ENCODE data around the gene FHL3. TPM values are rescaled to one million over a fixed set of nuclear protein-coding genes. Genes with fewer than 3 reads are reported as not detected.

FHL3 gene
- total and polyA plus RNA-seq, 4 donors: 1.7 to 4.2 (median 2.8) TPM

DNA sequence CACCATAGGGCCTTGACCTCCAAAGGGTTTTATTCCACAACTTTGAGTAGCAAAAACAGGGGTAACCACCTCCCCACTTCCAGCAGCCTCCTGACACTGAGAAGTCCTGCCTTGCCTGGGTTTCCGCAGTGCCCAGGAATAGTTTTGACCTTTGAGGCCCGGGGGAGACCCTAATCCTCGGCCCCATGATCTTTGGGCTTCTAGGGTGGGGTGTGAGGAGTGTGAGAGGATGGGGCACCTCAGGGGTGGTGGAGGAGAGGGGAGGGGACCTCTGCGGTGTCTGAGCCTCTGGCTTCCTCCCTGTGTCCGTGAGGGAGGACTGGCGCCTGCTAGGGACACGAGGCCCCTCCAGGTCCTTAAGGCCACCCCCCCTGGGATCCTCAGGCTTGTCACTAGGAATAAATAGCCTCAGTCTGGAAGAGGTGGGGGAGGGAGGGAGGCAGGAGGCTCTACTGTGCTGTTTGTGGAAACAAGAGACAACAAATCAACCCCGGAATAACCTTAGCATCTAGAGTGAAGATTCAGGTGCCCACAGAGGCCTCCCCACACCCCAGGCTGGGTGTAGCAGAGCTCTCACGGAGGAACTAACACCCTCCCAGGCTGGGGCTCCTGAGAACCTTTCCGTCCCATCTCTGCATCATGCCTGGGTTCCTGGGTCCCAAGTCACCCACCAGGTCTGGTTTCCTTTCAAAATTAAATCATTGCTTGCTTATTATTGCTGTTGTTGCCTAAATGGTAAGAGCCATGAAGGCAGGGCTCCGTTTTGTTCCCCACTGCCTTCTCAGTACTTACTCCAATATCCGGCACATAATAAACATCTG lies 904 bp upstream of the FHL3 start:
- H3K4me3 ChIP-seq (ENCODE audit: low read depth in 1 of 3, low read length in 3 of 3): no peak overlapping the region
- WGBS: 79% methylated on average over 12 of the region's 12 CpGs
- H3K36me3 ChIP-seq (ENCODE audit: control insufficient read depth in 4 of 4, insufficient read depth in 3 of 4, low read depth in 1 of 4, low read length in 3 of 4): no peaks in the 10 kb centered on the region
- H3K27me3 ChIP-seq (ENCODE audit: control insufficient read depth in 4 of 4, insufficient read depth in 4 of 4, low read length in 3 of 4): no peaks in the 10 kb centered on the region
- H3K9ac ChIP-seq (ENCODE audit: low read depth in 1 of 2, low read length in 2 of 2): no peak overlapping the region
- no peak for TF ChIP-seq JUND (IDR thresholded peaks at IDR 0.05)
- TF ChIP-seq, protein P1, sequence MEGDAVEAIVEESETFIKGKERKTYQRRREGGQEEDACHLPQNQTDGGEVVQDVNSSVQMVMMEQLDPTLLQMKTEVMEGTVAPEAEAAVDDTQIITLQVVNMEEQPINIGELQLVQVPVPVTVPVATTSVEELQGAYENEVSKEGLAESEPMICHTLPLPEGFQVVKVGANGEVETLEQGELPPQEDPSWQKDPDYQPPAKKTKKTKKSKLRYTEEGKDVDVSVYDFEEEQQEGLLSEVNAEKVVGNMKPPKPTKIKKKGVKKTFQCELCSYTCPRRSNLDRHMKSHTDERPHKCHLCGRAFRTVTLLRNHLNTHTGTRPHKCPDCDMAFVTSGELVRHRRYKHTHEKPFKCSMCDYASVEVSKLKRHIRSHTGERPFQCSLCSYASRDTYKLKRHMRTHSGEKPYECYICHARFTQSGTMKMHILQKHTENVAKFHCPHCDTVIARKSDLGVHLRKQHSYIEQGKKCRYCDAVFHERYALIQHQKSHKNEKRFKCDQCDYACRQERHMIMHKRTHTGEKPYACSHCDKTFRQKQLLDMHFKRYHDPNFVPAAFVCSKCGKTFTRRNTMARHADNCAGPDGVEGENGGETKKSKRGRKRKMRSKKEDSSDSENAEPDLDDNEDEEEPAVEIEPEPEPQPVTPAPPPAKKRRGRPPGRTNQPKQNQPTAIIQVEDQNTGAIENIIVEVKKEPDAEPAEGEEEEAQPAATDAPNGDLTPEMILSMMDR (IDR thresholded peaks at IDR 0.05; ENCODE audit: low read depth, low read length, missing input control): no peak
- TF ChIP-seq, protein P2, sequence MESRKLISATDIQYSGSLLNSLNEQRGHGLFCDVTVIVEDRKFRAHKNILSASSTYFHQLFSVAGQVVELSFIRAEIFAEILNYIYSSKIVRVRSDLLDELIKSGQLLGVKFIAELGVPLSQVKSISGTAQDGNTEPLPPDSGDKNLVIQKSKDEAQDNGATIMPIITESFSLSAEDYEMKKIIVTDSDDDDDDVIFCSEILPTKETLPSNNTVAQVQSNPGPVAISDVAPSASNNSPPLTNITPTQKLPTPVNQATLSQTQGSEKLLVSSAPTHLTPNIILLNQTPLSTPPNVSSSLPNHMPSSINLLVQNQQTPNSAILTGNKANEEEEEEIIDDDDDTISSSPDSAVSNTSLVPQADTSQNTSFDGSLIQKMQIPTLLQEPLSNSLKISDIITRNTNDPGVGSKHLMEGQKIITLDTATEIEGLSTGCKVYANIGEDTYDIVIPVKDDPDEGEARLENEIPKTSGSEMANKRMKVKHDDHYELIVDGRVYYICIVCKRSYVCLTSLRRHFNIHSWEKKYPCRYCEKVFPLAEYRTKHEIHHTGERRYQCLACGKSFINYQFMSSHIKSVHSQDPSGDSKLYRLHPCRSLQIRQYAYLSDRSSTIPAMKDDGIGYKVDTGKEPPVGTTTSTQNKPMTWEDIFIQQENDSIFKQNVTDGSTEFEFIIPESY (IDR thresholded peaks at IDR 0.05): no peak
- TF ChIP-seq YY1 (IDR thresholded peaks at IDR 0.05): no peak
- TF ChIP-seq RAD21 (IDR thresholded peaks at IDR 0.05): no peak
- TF ChIP-seq, protein P3, sequence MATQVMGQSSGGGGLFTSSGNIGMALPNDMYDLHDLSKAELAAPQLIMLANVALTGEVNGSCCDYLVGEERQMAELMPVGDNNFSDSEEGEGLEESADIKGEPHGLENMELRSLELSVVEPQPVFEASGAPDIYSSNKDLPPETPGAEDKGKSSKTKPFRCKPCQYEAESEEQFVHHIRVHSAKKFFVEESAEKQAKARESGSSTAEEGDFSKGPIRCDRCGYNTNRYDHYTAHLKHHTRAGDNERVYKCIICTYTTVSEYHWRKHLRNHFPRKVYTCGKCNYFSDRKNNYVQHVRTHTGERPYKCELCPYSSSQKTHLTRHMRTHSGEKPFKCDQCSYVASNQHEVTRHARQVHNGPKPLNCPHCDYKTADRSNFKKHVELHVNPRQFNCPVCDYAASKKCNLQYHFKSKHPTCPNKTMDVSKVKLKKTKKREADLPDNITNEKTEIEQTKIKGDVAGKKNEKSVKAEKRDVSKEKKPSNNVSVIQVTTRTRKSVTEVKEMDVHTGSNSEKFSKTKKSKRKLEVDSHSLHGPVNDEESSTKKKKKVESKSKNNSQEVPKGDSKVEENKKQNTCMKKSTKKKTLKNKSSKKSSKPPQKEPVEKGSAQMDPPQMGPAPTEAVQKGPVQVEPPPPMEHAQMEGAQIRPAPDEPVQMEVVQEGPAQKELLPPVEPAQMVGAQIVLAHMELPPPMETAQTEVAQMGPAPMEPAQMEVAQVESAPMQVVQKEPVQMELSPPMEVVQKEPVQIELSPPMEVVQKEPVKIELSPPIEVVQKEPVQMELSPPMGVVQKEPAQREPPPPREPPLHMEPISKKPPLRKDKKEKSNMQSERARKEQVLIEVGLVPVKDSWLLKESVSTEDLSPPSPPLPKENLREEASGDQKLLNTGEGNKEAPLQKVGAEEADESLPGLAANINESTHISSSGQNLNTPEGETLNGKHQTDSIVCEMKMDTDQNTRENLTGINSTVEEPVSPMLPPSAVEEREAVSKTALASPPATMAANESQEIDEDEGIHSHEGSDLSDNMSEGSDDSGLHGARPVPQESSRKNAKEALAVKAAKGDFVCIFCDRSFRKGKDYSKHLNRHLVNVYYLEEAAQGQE (IDR thresholded peaks at IDR 0.05): no peak
- no peak for DNase-seq (ENCODE audit: low spot score)
- H3K4me1 ChIP-seq (ENCODE audit: control insufficient read depth in 4 of 4, insufficient read depth in 4 of 4, low read length in 3 of 4): peaks cover 0 to 15% (median 6%) of the 10 kb centered on the region in 4 donors
- H3K27ac ChIP-seq (ENCODE audit: low read depth in 1 of 2, low read length in 2 of 2): peak overlapping the region; percentile 29 to 63
- H3K9me3 ChIP-seq (ENCODE audit: control insufficient read depth in 4 of 4, low read length in 3 of 4): no peaks in the 10 kb centered on the region

DNA sequence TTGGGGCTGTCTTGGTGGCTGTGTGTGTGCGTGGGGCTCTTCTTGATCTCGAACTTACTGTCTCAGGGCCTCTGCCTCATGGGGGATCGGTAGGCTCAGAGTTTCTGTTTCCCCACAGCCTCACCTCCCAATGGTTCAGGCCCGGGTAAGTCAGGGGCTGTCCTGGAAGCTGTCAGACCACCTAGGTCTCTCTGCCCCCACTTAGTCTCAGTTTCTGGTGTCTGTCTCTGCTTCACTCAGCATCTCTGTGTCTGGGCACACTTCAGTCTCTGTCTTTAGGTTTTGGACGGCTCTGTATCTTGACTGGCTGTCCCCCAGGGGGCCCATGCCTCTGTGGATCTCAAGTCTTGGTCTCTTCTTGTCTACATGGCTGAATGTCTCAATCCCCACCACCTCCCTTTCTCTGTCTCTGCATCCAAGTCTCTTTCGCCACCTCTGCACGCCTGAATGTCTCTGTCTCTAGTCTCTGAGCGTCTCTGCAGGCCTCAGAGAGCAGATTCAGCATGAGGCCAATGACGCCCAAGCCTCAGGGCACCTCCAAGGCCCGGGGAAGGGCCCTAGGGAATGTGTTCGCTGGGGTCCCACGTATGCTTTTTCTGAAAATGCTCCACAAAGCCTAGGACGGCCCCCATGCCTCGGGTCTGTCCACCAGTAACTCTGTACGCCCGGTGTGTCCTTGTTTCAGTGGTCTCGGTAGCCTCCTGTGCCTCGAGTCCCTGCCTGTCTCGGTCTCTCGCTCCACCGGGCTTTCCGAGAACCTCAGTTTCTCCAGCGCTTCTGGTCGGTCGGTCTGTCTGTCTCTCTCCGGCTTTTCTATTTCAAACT lies 818 bp downstream of the FHL3 start:
- Histone ChIP-seq H3K4me1 (ENCODE audit: control insufficient read depth in 4 of 4, insufficient read depth in 4 of 4, low read length in 3 of 4) (peaks cover 0 to 19% (median 6%) of the 10 kb centered on the region in 4 donors), H3K27ac (ENCODE audit: low read depth in 1 of 2, low read length in 2 of 2) (peak overlapping the region; percentile 56 to 62), H3K4me3 (ENCODE audit: low read depth in 1 of 3, low read length in 3 of 3) (peak overlapping the region; percentile 27 to 79 (median 55)), H3K9me3 (ENCODE audit: control insufficient read depth in 4 of 4, low read length in 3 of 4) (no peaks in the 10 kb centered on the region), H3K27me3 (ENCODE audit: control insufficient read depth in 4 of 4, insufficient read depth in 4 of 4, low read length in 3 of 4) (no peaks in the 10 kb centered on the region), H3K36me3 (ENCODE audit: control insufficient read depth in 4 of 4, insufficient read depth in 3 of 4, low read depth in 1 of 4, low read length in 3 of 4) (no peaks in the 10 kb centered on the region), H3K9ac (ENCODE audit: low read depth in 1 of 2, low read length in 2 of 2) (peak overlapping the region; percentile 10 to 82)
- 35% methylated on average over 26 of the region's 26 CpGs for WGBS
- no peak for DNase-seq (ENCODE audit: low spot score)
- TF ChIP-seq RAD21 (IDR thresholded peaks at IDR 0.05) (no peak), RXRA (IDR thresholded peaks at IDR 0.05) (no peak), JUND (IDR thresholded peaks at IDR 0.05) (no peak), EGR1 (IDR thresholded peaks at IDR 0.05; ENCODE audit: low read depth in 2 of 2) (no peak), SP1 (IDR thresholded peaks at IDR 0.05) (no peak), HNF4G (IDR thresholded peaks at IDR 0.05) (no peak)
- TF ChIP-seq, protein P2 (IDR thresholded peaks at IDR 0.05): no peak
- TF ChIP-seq, protein P3 (IDR thresholded peaks at IDR 0.05): no peak
